Epithelial cell of proximal tubule (primary cell): Measurements from ENCODE around the gene R3HDM2. TPM values are rescaled to one million over a fixed set of nuclear protein-coding genes. Genes with fewer than 3 reads are reported as not detected.

ENCODE experiments used
- DNase-seq: peaks from one replicate; pipeline ENCODE4 v3.0.0-alpha.2; 2011; ENCODE audit warnings: low read depth
- H3K4me3 ChIP-seq: 2 replicates; pipeline ENCODE4 v1.5.1; 2011; ENCODE audit warnings: low read depth, mild to moderate bottlenecking, low read length
- CTCF ChIP-seq: conservative IDR thresholded peaks from 2 replicates; pipeline ENCODE4 v1.5.1; 2012; ENCODE audit warnings: low read depth, mild to moderate bottlenecking, low read length
- total RNA-seq: library from RNA; depleted of rRNA; stranded (reverse); fragments of >200 nt; gene quantifications from 2 replicates; pipeline ENCODE4 v1.2.3, GENCODE V29; 2015

R3HDM2 gene
- total RNA-seq, 1 donor from 2014 or later, result 12.5 TPM

GRCh38 chr12:57458665-57459054 lies 27.8 kb upstream of the R3HDM2 start:
- H3K4me3 ChIP-seq, result peak overlapping the region; percentile 60
- DNase-seq, result no peak
- TF ChIP-seq CTCF, result no peak

- no peak overlapping the region for H3K4me3 ChIP-seq
- TF ChIP-seq CTCF, result no peak
- no peak for DNase-seq
Observed at GRCh38 chr12:57456737-57457490, 26.1 kb upstream of the R3HDM2 start.

GRCh38 chr12:57456145-57456700 lies 25.4 kb upstream of the R3HDM2 start:
- DNase-seq, result no peak
- H3K4me3 ChIP-seq, result peak overlapping the region; percentile 10
- peak; percentile 78 for TF ChIP-seq CTCF

GRCh38 chr12:57455374-57456144 lies 24.7 kb upstream of the R3HDM2 start:
- peak overlapping the region; percentile 10 for H3K4me3 ChIP-seq
- DNase-seq, result no peak
- no peak for TF ChIP-seq CTCF

GRCh38 chr12:57454566-57455373 lies 23.9 kb upstream of the R3HDM2 start, which contains the start of gene INHBE:
INHBE (plus strand) TSS chr12:57455307; CDS start chr12:57455537, 230 bp downstream.
- no peak for DNase-seq
- H3K4me3 ChIP-seq, result peak within 1 kb of the TSS; percentile 10
- no peak for TF ChIP-seq CTCF

GRCh38 chr12:57454213-57454565 lies 23.3 kb upstream of the R3HDM2 start:
- no peak for DNase-seq
- TF ChIP-seq CTCF, result no peak
- no peak overlapping the region for H3K4me3 ChIP-seq
